GM19468 (cell line): ENCODE results near the gene C22orf15.

Experiments used
- ATAC-seq: cut with Tn5 transposase; IDR thresholded peaks from one replicate; pipeline ENCODE4 v1.9.1; 2021; ENCODE audit warnings: mild to moderate bottlenecking, moderate library complexity, moderate number of reproducible peaks; ENCODE audit not compliant: unreplicated experiment; ENCODE audit errors: extremely low read depth

The C22orf15 gene

DNA sequence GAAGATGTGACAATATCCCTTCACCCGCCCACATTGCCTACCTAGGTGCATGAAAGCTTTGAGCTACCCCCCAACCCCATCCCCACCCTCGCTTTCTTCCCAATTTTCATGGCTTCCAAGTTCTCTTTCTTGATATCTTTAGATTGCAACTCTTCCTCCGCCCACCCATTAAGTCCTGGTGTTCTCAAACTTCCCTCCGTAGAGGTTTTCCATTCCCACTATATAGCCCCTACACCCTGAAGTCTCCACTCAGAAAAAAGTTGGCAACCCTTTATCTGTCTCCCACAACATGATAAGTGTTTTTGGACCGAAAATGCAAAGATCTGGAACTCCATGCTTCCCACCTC lies 12.4 kb upstream of the C22orf15 start:
- no peak for ATAC-seq

DNA sequence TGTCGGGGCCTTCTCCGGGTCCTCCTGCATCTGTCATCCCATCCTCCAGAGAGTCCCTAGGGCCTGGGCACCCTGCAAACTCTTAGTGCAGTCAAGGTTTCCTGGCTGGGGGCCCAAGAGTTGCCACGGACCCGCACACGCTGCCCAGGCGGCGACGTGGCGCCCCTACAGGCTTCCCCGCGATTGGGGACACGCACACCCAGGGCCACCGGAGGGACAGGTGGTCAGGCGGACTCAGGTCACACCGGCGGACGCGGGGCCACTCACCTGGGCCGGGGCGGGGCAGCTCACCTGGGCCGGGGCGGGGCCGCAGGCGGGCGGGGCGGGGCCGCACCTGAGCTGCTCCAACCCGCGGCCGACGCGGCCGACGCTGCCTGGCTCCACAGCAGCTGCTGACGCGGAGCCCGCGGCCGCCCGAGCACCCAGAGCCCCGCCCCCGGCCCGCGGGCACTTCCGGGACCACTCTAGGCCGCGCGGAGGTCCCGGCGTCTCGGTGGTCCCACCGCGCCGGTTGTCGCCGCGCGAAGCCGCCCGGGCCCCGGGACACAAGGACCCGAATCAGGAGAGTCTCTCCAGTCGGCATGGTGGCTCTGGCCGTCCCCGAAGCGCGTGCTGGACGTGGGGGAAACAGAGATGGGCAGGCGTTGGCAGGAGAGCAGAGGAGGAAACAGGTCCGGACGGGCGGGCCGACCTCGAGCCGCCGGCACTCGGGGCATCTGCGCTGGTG lies 11.9 kb upstream of the C22orf15 start, which contains the start of gene ZNF70:
TSS of gene ZNF70 (minus strand) at position 399 of the 727 bp plus-strand sequence. CDS start 5,972 bp downstream, outside the sequence.
- no peak for ATAC-seq

DNA sequence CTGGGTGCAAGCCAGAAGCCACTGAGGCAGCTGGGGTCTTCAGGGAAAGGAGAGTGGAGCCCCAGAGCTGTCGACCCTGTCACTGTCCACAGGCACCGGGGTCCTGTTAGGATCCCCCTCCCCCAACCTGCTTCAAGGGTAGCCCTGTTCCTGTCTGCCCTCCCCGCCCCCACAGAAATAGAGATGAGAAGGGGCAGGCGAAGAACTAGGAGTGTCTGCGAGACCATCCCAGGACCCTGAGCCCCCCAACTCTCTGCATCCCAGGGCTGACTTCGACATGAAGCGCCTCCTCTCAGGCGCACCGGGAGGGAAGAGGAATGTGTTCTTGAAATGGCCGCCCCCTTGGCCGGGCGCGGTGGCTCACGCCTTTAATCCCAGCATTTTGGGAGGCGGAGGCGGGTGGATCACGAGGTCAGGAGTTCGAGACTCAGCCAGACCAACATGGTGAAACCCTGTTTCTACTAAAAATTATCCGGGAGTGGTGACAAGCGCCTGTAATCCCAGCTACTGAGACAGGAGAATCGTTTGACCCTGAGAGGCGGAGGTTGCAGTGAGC lies 11.3 kb upstream of the C22orf15 start:
- no peak for ATAC-seq

DNA sequence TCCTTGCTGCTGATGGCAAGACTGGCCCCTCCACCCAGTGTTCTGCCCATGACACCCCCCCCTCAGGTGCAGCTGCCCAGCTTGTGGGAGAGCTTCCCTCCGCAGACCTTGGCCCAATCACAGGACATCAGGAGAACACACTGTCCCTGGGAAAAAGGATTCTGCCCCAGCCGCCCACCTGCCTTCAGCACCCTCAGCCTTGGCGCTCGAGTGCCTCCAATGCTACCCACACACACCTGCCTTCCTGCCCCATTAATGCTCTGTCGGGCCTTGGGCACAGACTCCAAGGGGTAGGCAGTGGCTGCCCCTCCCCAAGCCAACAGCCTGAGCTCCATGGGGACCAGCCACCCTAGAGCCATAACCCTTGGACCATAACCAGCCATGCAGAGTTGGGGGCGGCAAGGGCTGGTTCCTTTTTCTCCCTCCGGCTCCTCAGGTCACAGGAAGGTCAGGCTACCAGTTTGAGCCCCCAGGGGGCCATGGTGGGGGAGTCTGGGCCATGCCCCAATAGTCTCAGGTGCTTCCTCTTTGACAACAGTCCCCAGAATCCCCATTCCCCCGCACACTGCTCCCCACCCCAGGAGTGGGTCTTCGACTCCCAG lies 10.6 kb upstream of the C22orf15 start:
- ATAC-seq: no peak

DNA sequence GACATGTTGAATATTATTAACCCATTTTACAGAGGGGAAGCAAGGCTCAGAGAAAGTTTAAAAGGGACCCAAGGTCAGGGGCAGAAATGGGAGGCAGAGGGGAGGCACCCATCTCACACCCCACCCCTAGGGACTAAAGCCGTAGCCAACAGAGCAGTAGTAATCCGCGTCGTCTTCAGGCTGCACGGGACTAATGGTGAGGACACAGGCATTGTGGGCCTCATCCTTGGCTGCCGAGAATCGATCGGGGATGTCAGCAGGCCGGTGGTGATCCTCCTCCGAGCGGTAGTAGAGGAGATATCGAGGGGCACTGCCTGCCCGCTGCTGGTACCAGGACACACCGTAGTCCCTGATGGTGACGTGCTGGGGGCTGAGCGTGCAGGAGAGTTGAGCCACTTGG lies 10.0 kb upstream of the C22orf15 start:
- ATAC-seq: no peak

DNA sequence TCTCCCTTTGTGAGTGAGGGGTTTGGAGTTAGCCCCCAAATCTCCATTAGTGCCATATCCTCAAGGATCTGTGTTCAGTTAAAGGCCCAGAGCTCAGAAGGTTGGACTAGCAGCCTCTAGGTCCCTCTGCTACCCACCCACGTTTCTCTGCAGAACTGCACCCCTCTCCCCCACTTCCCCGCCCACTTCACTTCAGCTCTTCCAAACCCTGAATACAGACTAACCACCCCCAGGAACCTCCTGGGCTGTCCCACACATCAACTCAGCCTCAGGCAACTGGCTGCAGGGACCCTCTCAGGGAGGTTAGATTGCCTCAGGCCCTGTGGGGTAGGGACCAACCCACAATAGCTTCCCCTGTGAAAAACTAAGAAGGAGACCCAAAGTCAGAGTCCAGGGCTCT lies 9.4 kb upstream of the C22orf15 start:
- no peak for ATAC-seq

DNA sequence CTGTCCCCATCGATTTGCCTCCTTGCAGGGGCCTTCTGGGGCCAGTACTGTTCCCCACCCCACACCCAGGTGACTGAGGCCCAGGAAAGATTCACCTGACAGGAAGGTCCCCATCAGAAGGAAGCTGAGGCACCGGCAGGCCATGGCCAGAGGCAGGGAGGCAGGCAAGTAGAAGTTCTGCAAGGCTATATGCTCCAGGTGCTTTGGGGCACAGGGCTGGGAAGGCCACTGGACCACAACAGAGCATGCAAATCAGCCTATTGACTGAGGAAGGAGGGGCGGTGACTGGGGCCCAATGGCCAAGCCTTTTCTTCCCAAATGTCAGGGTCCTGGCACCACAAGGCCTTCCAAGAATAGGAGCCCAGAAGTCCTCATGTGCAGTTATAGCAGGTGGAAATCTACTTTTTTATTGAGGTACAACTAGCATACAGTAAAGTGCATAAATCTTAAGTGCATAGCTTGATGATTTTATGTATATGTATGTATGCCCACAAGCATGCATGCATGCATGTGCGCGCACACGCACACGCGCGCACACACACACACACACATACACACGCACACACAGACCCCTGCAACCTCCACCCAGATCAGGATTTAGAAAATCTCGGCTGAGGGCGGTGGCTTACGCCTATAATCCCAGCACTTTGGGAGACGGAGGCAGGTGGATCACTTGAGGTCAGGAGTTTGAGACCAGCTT lies 8.4 kb upstream of the C22orf15 start, which contains the start of gene VPREB3:
TSS of gene VPREB3 (minus strand) at position 206 of the 700 bp plus-strand sequence. CDS start at position 144, 62 bp downstream.
- no peak for ATAC-seq

DNA sequence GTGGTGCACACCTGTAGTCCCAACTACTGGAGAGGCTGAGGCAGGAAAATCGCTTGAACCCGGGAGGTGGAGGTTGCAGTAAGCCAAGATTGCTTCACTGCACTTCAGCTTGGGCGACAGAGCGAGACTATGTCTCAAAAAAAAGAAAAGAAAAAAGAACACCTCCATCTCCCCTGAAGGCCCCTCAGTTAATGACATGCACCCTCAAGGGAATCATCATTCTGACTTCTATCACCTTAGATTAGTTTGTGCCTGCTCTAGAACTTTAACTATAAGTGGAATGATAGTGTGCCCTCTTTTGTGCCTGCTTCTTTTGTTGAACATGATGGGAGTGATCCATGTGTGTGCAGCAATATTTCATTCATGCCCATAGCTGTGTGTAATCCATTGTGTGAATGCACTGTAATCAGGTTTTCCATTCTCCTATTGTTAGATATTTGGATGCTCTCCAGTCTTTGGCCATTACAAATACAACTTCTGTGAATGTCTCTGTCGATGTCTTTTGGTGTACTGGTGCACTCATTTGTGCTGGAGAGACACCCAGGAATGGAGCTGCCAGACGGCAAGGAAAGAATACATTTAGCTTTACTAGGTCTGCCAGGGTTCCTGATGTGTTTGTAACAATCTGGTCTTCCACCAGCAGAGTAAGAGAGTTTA lies 7.7 kb upstream of the C22orf15 start:
- ATAC-seq: no peak

DNA sequence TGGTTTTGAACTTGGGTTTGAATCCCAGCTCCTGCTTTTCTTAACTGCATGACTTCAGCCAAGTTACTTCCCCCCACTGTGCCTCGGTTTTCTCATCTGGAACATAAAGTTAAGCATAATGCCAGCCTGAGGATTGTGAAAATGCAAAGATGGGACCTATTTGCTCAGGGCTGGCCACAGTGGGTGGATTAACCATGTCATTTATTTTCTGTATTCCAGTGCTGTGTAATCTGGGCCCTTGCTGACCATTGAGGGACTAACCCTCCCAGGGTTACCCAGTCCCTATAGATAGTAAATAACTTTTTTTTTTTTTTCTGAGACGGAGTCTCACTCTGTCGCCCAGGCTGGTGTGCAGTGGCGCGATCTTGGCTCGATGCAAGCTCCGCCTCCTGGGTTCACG lies 7.1 kb upstream of the C22orf15 start:
- ATAC-seq: no peak

DNA sequence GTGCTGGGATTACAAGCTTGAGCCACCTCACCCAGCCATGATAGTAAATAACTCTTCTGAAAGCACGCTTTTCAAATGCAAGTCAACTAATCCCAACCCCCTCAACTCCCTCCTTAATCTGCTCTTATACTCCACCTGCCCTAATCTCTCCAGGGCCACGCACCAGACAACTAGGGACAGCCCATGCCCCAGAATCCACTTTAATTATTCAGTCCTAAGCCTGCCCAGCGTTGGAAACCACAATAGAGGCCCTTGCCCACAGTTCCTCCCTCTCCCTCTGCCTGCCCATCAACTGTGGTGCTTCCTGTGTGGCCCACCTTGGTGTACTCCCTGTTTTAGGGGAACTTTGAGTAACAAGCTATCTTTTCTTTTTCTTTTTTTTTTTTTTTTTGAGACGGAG lies 5.9 kb upstream of the C22orf15 start:
- no peak for ATAC-seq

DNA sequence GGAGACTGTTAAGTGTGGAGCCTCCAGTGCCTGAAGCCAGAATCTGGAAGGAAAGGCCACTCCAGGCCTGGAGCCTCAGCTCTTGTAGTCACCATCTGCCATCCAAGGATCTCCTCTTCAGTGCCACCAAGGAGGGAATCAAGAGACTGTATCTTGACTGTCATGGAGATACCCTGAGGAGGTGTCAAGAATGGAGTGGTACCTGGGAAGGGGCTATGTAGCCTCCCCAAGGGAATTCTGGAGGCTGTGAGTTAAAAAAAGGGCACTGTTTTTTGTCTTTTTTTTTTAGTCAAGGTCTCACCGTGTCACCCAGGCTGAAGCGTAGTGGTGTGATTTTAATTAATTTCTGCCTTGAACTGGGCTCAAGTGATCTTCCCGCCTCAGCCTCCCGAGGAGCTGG lies 3.2 kb upstream of the C22orf15 start:
- ATAC-seq: no peak

DNA sequence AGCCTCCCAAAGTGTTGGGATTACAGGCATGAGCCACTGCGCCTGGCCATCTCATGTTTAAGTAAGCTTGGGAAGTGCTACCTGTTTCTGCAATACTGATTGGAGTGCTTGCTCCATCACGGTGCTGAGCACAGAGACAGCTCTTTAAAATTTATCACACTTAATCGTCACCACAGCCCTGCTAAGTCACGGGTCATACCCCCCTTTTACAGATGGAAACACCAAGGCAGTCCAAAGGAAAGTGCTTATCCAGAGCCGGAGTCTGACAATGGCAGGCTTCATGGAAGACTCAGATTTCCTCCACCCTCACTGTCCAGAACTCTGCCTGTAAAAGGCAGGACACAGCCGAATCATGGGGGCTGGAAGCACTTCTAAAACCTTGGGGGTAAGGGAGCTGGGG lies 2.7 kb upstream of the C22orf15 start:
- no peak for ATAC-seq

DNA sequence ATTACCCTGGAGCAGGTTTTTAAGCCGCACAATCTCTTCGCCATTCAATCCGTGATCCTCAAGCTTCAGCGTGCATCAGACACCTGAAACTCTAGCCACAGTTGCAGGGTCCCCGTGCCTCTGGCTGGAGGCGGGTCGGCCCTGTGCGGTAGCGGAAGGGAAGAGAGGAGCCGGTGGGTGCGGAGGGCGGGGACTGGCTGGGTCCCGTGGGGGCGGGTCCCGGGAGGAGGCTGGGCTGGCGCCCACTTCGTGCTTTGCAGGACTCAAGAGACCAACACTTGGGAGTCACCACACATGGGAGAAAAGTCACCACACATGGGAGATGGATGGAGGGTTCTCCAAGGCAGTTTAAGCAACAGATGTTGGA lies 772 bp downstream of the C22orf15 start:
- no peak for ATAC-seq

DNA sequence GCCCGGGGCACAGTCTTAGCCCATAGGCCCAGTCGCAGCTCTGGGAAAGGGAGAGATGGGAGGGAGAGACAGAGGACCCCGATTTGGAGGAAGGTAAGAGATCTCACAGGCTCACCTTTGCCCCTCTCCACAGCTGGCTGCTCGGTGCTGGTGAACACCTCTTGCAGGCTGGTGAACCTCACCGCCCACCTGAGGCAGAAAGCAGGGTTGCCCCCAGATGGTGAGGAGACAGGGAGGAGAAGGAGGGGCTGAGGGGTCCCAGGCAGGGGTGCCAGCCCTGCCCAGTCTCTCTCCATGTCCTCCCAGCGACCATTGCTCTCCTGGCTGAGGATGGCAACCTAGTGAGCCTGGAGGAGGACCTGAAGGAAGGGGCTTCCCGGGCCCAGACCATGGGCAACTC lies 1.2 kb downstream of the C22orf15 start:
- ATAC-seq: no peak

DNA sequence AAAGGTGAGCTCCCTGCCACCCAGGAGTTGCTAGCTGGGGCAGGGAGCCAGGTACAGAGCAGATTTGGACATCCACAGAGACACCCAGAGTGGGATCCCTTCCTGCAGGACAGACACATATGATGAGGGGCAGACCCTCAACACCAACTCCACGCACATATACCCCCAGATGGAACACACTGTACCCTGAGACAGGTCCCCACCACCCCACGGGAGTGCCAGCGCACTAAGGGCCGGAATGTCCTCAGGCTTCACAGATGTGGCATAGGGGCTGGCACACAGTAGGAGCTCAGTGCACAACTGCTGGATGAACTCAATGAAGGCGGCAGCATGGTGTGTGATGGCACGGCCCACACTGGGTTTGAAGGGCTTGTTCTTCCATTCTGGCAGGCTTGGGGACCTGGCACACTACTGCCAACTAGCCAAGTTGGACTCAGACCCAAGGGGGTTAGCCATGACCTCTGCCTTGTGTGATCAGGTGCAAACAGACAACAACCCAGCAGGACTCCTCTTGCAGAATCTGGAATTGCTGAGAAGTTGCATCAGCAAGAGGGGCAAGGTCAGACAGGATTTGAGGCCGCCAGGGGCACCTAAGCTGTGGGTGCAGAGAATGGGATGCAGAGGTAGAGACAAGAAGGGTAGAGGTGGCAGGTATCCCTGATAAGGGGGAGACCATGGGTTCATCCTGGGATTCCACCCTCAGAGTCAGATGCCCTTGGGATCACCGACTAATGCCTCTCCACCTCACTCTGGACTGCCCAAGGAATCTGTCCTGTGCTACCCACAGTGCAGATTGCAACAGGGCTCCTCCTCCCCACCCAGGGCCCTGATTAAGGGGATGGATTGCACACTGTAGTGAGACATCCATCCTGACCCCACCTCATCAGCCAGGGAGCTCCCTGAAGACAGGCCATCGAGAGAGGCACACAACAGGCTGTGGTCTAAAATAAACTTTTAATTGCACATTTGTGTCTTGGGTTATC lies 2.4 kb downstream of the C22orf15 start:
- no peak for ATAC-seq

DNA sequence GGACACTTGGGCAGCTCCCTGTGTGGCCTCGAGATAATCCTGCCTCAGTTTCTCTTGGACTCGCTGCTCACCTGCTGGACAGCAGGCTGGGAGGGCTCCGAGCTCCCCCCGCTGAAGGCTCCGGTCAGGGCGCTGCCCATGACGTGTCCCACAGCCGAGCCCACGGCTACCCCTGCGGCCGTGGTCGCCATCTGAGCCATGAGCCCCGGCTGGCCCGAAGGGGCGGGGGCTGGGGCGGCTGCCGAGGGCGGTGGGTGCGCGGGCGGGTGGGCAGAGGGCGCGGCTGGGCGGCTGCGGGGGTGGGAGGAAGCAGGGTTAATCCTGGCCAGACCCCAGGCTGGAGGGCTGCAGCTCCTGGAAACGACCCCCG lies 4.5 kb downstream of the C22orf15 start:
- ATAC-seq: no peak

DNA sequence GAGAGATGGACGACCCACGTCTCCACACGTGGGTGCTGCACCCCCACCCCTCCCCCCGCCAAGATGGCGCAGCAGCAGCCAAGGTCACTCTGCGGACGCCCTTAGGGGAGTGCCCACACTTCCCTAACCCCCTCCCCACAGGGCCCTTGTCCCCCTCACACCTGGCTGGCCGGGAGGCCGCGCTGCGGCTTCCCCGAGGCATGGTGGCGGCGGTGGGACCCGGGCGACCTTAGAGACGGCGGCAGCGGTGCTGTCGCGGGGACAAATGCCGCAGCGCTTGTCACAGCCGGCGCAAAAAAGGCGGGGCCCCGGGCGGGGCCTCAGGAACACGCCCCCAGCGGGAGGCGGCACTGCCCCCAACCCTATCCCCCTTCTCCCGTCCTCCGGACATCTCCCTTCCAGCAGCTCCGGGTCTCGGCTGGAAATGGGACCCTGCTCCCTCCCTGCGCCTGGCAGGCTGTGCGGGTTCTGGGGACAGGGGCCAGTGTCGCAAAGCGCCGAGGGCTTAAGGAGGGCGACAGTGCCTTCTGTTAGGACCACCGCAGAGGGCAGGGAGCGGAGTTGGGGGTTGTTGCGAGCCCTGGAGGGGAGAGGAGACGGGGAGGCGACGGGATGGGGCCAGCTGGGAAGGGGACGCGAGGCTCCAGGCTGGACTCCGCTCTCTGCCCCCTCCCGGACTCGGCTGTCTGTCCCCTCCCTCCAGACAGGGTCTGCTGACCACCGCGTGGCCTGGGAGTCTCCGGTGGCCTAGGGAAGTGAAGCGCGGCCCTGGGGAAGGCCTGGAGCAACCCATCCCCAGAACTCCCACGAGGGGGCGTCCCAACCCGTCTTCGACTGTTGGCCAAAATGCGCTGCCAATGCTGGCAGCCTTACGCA lies 5.1 kb downstream of the C22orf15 start, which contains the start of gene CHCHD10:
TSS of gene CHCHD10 (minus strand) at position 300 of the 876 bp plus-strand sequence. CDS start at position 202, 98 bp downstream.
- no peak for ATAC-seq

DNA sequence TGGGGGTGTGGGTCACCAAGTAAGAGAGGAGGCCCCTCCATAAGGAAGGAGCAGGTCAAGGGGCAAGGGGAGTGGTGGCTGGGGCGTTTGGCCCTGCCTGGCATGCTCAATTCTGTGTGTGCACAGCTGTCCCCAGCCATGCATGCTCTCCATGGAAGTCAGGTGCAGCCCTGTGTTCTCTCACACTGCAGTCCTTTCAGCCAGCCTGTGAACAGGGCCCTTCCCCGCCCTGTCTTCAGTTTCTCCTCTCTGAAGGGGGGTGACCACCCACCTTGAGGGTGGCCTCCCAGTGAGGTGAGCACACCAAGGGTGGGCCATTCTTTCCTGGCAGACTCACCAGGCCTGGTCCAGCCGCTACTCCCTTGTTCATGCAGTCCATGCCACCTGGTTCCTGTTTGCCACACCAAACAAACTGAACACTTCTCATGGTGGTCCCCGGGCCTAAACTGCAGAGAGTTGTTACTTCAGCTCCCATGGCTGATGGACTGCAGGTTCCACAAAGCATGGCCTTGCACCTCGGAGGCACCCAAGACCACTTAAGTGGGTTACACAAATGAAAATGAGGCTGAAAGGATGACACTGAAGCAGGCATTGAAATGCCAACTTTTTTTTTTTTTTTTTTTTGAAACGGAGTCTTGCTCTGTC lies 6.7 kb downstream of the C22orf15 start:
- ATAC-seq: no peak
